SK-N-SH (cell line): ENCODE measurements around the gene C1QL1. TPM values are rescaled to one million over a fixed set of nuclear protein-coding genes. Genes with fewer than 3 reads are reported as not detected.

Experiments
- CTCF ChIA-PET: fragments of 300-600, 350-600 bp; formaldehyde crosslinking; extraction: SDS; loops from one replicate; lab custom pipeline; 2021; lab: Yijun Ruan, JAX
- POLR2A ChIA-PET: fragments of 350-600 bp; sonication (Branson Sonifier 250); formaldehyde crosslinking; extraction: SDS; loops from one replicate; lab custom pipeline; 2020; ENCODE audit warnings: antibody characterized with exemption, inconsistent platforms; lab: Yijun Ruan, JAX
- DNase-seq: peaks from one replicate; pipeline ENCODE4 v3.0.0; 2012
- H2AFZ ChIP-seq: fragments of 200-600 bp; sonication (generic); 2 replicates; pipeline ENCODE4 v1.8.1; 2016; ENCODE audit warnings: antibody characterized with exemption, mild to moderate bottlenecking, low read depth
- H3F3A ChIP-seq: fragments of 200-600 bp; sonication (generic); replicated peaks from 2 replicates; pipeline ENCODE3; 2016; ENCODE audit warnings: antibody characterized with exemption, mild to moderate bottlenecking; ENCODE audit not compliant: insufficient read depth
- H3K27ac ChIP-seq, 2 experiments: fragments of 200-500 bp in 1 of 2; fragments of 200-600 bp in 1 of 2; sonication (Bioruptor generic) in 1 of 2; sonication (generic), shearing (Covaris generic) in 1 of 2; 2 replicates each; pipeline versions ENCODE4 v1.5.1 to v1.6.1; 2014 to 2016; ENCODE audit warnings: low read depth in 2 of 2, inconsistent platforms in 1 of 2, low read length in 1 of 2, mild to moderate bottlenecking in 1 of 2, mixed read lengths in 1 of 2
- H3K27me3 ChIP-seq: fragments of 200-600 bp; sonication (generic), shearing (Covaris generic); 2 replicates; pipeline ENCODE4 v1.6.1; 2016; ENCODE audit warnings: mixed run types; ENCODE audit not compliant: insufficient read depth
- H3K36me3 ChIP-seq, 2 experiments: fragments of 200-500 bp in 1 of 2; fragments of 200-600 bp in 1 of 2; sonication (Bioruptor generic) in 1 of 2; sonication (generic) in 1 of 2; replicated peaks in 1 of 2; 2 replicates each; pipeline versions ENCODE3 to v1.5.1; 2014 to 2016; ENCODE audit warnings: low read length in 1 of 2, mild to moderate bottlenecking in 1 of 2; ENCODE audit not compliant: insufficient read depth in 2 of 2, control insufficient read depth in 1 of 2
- H3K4me1 ChIP-seq, 2 experiments: fragments of 200-500 bp in 1 of 2; fragments of 200-600 bp in 1 of 2; sonication (Bioruptor generic) in 1 of 2; sonication (generic), shearing (Covaris generic) in 1 of 2; 2 replicates each; pipeline versions ENCODE4 v1.5.1 to v1.6.1; 2014 to 2016; ENCODE audit warnings: low read depth in 1 of 2, low read length in 1 of 2, mixed run types in 1 of 2; ENCODE audit not compliant: insufficient read depth in 2 of 2, control insufficient read depth in 1 of 2
- H3K4me2 ChIP-seq: fragments of 200-600 bp; sonication (generic), shearing (Covaris generic); 2 replicates; pipeline ENCODE4 v1.6.1; 2017; ENCODE audit warnings: mixed run types
- H3K4me3 ChIP-seq, 2 experiments: fragments of 200-500 bp in 1 of 2; fragments of 200-600 bp in 1 of 2; sonication (Bioruptor generic) in 1 of 2; sonication (generic), shearing (Covaris generic) in 1 of 2; 2 replicates each; pipeline versions ENCODE4 v1.5.1 to v1.8.1; 2014 to 2016; ENCODE audit warnings: low read depth in 2 of 2, inconsistent platforms in 1 of 2, low read length in 1 of 2, mild to moderate bottlenecking in 1 of 2, mixed read lengths in 1 of 2, moderate library complexity in 1 of 2
- H3K79me2 ChIP-seq: fragments of 200-600 bp; sonication (generic); 2 replicates; pipeline ENCODE4 v1.8.1; 2017; ENCODE audit warnings: mild to moderate bottlenecking; ENCODE audit not compliant: insufficient read depth
- H3K9ac ChIP-seq: fragments of 200-600 bp; sonication (generic); 2 replicates; pipeline ENCODE4 v1.6.1; 2017; ENCODE audit warnings: mixed run types
- H3K9me2 ChIP-seq: fragments of 200-600 bp; sonication (generic); 2 replicates; pipeline ENCODE4 v1.6.1; 2017; ENCODE audit warnings: mixed run types
- H3K9me3 ChIP-seq: fragments of 200-600 bp; sonication (generic); 2 replicates; pipeline ENCODE4 v1.6.1; 2017; ENCODE audit warnings: mixed run types, mild to moderate bottlenecking, moderate library complexity
- H4K20me1 ChIP-seq: fragments of 200-600 bp; sonication (generic); 2 replicates; pipeline ENCODE4 v1.6.1; 2017; ENCODE audit warnings: mild to moderate bottlenecking, mixed run types; ENCODE audit not compliant: insufficient read depth
- CHD2 ChIP-seq: fragments of 150-350 bp; IDR thresholded peaks from 2 replicates; pipeline ENCODE4 v1.6.1; 2018; ENCODE audit warnings: low read length; ENCODE audit not compliant: partially characterized antibody
- ELF1 ChIP-seq: IDR thresholded peaks from 2 replicates; pipeline ENCODE4 v1.4.0; 2012
- EP300 ChIP-seq, 2 experiments: IDR thresholded peaks; 2 replicates each; pipeline versions ENCODE4 v1.4.0 to v1.6.1; 2012; ENCODE audit warnings: borderline replicate concordance in 1 of 2, low read depth in 1 of 2, low read length in 1 of 2
- EZH2phosphoT487 ChIP-seq: fragments of 200-600 bp; sonication (generic); IDR thresholded peaks from 2 replicates; pipeline ENCODE4 v1.6.1; 2017; ENCODE audit warnings: low read depth, mixed run types, mild to moderate bottlenecking, antibody characterized with exemption, moderate library complexity, borderline replicate concordance
- FOSL2 ChIP-seq: IDR thresholded peaks from 2 replicates; pipeline ENCODE4 v1.4.0; 2012; ENCODE audit warnings: low read depth, mild to moderate bottlenecking, moderate library complexity, borderline replicate concordance
- GATA2 ChIP-seq: sonication (generic); formaldehyde crosslinking; IDR thresholded peaks from 2 replicates; pipeline ENCODE4 v1.5.0; 2020; ENCODE audit warnings: mild to moderate bottlenecking, missing genetic modification reagents
- MEF2A ChIP-seq: IDR thresholded peaks from 2 replicates; pipeline ENCODE4 v1.4.0; 2012; ENCODE audit warnings: low read depth, borderline replicate concordance
- MXI1 ChIP-seq: IDR thresholded peaks from 2 replicates; pipeline ENCODE4 v1.6.1; 2012; ENCODE audit warnings: mild to moderate bottlenecking, low read depth, low read length, improper control_type of control experiment
- RAD21 ChIP-seq: IDR thresholded peaks from 2 replicates; pipeline ENCODE4 v1.6.1; 2012; ENCODE audit warnings: mild to moderate bottlenecking, low read length
- RCOR1 ChIP-seq: fragments of 150-350 bp; IDR thresholded peaks from 2 replicates; pipeline ENCODE4 v1.6.1; 2017; ENCODE audit warnings: antibody characterized with exemption, low read length
- RFX5 ChIP-seq: IDR thresholded peaks from 2 replicates; pipeline ENCODE4 v1.6.1; 2012; ENCODE audit warnings: mild to moderate bottlenecking, improper control_type of control experiment, low read length
- RXRA ChIP-seq: IDR thresholded peaks from 2 replicates; pipeline ENCODE4 v1.4.0; 2012; ENCODE audit warnings: low read depth, mild to moderate bottlenecking, borderline replicate concordance
- SIN3A ChIP-seq: IDR thresholded peaks from 2 replicates; pipeline ENCODE4 v1.6.1; 2012; ENCODE audit warnings: low read depth, mild to moderate bottlenecking, low read length, moderate library complexity, borderline replicate concordance
- SMC3 ChIP-seq: IDR thresholded peaks from 2 replicates; pipeline ENCODE4 v1.6.1; 2012; ENCODE audit warnings: low read depth, low read length, improper control_type of control experiment
- TAF1 ChIP-seq: IDR thresholded peaks from 2 replicates; pipeline ENCODE4 v1.6.1; 2012; ENCODE audit warnings: low read depth, mild to moderate bottlenecking, low read length, moderate library complexity, borderline replicate concordance
- TCF12 ChIP-seq: IDR thresholded peaks from 2 replicates; pipeline ENCODE4 v1.4.0; 2012
- TEAD4 ChIP-seq: IDR thresholded peaks from 2 replicates; pipeline ENCODE4 v1.4.0; 2012; ENCODE audit warnings: mild to moderate bottlenecking, borderline replicate concordance; ENCODE audit not compliant: insufficient read depth
- WGBS: methylation state at CpG from one replicate; pipeline ENCODE4 v1.1.6; 2017; ENCODE audit warnings: low lambda C conversion rate; 5-methylcytosine and 5-hydroxymethylcytosine counted together
- polyA plus RNA-seq, 3 experiments: library from polyadenylated mRNA; depleted of rRNA; stranded (reverse); fragments of >200 nt; gene quantifications; 2 replicates each; pipeline ENCODE4 v1.2.3, GENCODE V29; 2012
- TF ChIP-seq, protein P1 (sequence below): IDR thresholded peaks from 2 replicates; pipeline ENCODE4; 2012
- TF ChIP-seq, protein P2 (sequence below): fragments of 200-600 bp; sonication (generic); IDR thresholded peaks from 2 replicates; pipeline ENCODE4 v1.6.1; 2017; ENCODE audit warnings: antibody characterized with exemption, mild to moderate bottlenecking, moderate library complexity
- TF ChIP-seq, protein P3 (sequence below): IDR thresholded peaks from 2 replicates; pipeline ENCODE4 v1.4.0; 2012; ENCODE audit warnings: low read depth
- TF ChIP-seq, protein P4 (sequence below): fragments of 150-350 bp; IDR thresholded peaks from 2 replicates; pipeline ENCODE4 v1.6.1; 2016; ENCODE audit warnings: mild to moderate bottlenecking, low read depth, low read length

The C1QL1 gene
- polyA plus RNA-seq, 1 of the 3 experiments (the other 2 are of a cell fraction) = 11.9 TPM

GRCh38 chr17:44927696-44928095, 40.4 kb downstream of the C1QL1 start:
- POLR2A ChIA-PET = interaction anchor here (0.9 kb wide), 1 partner anchor 9 kb away, joined by 3 read pairs; no protein-coding TSS in a partner anchor
- TF ChIP-seq TEAD4 = no peak
- no peak for TF ChIP-seq TAF1
- no peak for TF ChIP-seq RCOR1
- TF ChIP-seq SIN3A = no peak
- TF ChIP-seq, protein P1, sequence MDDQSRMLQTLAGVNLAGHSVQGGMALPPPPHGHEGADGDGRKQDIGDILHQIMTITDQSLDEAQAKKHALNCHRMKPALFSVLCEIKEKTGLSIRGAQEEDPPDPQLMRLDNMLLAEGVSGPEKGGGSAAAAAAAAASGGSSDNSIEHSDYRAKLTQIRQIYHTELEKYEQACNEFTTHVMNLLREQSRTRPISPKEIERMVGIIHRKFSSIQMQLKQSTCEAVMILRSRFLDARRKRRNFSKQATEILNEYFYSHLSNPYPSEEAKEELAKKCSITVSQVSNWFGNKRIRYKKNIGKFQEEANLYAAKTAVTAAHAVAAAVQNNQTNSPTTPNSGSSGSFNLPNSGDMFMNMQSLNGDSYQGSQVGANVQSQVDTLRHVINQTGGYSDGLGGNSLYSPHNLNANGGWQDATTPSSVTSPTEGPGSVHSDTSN = no peak
- TF ChIP-seq RAD21 = no peak
- TF ChIP-seq EZH2phosphoT487 = no peak
- TF ChIP-seq TCF12 = no peak
- TF ChIP-seq EP300 (IDR thresholded peaks at IDR 0.05; ENCODE audit: borderline replicate concordance in 1 of 2, low read depth in 1 of 2, low read length in 1 of 2) = no peak
- TF ChIP-seq GATA2 (CRISPR knock-in tag) = no peak
- no peak for TF ChIP-seq MXI1
- no peak for TF ChIP-seq MEF2A
- CTCF ChIA-PET = interaction anchor here (2.4 to 17.2 kb wide), 2 partner anchors 93 to 171 kb away, joined by 8 to 433 read pairs; no protein-coding TSS in a partner anchor

DNA sequence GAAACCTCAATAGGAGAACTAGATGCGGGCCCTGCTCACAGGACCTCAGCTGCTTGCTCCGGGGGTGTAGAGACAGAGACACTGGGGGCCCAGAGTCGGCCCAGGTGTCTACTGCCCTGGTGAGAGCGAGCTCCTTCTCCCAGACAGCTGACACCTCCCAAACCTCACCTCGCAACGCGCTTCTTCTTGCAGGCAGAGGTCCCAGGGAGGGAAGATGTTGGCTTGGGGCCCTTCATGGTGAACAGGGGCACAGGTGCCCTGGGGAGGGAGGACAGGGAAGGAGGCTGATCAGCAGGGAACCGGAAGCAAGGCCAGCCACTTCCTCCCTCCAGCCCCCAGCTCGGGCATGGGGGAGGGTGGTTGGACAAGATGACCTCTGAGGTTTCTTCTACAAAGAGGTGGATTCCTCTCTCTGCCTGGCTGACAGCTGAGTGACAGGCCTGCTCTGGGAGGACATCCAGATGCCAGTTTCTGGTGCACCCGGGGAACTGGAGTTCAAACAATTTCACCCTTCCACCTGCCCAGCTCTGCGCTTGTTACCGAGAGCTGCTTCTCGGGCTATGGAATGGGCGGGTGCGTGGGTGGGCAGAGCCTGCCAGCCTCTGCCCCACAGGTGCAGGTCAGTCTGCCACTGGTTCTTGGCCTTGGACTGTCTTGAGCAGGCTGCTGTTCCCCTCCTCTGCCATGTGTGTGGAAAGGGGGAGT, 41.1 kb downstream of the C1QL1 start:
- H3F3A ChIP-seq = peaks cover 10% of the 10 kb centered on the region
- no peaks in the 10 kb centered on the region for H4K20me1 ChIP-seq
- no peak for DNase-seq
- H3K27me3 ChIP-seq = no peaks in the 10 kb centered on the region
- no peak overlapping the region for H2AFZ ChIP-seq
- H3K36me3 ChIP-seq = peaks cover 7 to 41% of the 10 kb centered on the region in 2 experiments
- peaks cover 0 to 41% of the 10 kb centered on the region in 2 experiments; a peak in 1 of 4 replicates for H3K4me1 ChIP-seq
- H3K9me3 ChIP-seq = no peaks in the 10 kb centered on the region
- H3K79me2 ChIP-seq = no peaks in the 10 kb centered on the region; the same call in 1 of the 2 replicates
- no peak overlapping the region for H3K4me2 ChIP-seq
- ChIA-PET CTCF (interaction anchor here (0.7 to 17.2 kb wide), 6 partner anchors 17 to 344 kb away, joined by 3 to 433 read pairs (median 6); partner anchors contain the start of gene ACBD4), POLR2A (interaction anchor here (0.9 kb wide), 1 partner anchor 10 kb away, joined by 3 read pairs; no protein-coding TSS in a partner anchor)
- 94% methylated on average over 14 of the region's 15 CpGs for WGBS
- no peak overlapping the region for H3K27ac ChIP-seq
- H3K9ac ChIP-seq = no peak overlapping the region
- no peaks in the 10 kb centered on the region for H3K9me2 ChIP-seq
- no peak overlapping the region for H3K4me3 ChIP-seq
- TF ChIP-seq TCF12 (no peak), RFX5 (no peak), RAD21 (no peak), CHD2 (no peak), RXRA (no peak), SMC3 (no peak), ELF1 (no peak), FOSL2 (no peak), EZH2phosphoT487 (no peak)
- TF ChIP-seq, protein P2, sequence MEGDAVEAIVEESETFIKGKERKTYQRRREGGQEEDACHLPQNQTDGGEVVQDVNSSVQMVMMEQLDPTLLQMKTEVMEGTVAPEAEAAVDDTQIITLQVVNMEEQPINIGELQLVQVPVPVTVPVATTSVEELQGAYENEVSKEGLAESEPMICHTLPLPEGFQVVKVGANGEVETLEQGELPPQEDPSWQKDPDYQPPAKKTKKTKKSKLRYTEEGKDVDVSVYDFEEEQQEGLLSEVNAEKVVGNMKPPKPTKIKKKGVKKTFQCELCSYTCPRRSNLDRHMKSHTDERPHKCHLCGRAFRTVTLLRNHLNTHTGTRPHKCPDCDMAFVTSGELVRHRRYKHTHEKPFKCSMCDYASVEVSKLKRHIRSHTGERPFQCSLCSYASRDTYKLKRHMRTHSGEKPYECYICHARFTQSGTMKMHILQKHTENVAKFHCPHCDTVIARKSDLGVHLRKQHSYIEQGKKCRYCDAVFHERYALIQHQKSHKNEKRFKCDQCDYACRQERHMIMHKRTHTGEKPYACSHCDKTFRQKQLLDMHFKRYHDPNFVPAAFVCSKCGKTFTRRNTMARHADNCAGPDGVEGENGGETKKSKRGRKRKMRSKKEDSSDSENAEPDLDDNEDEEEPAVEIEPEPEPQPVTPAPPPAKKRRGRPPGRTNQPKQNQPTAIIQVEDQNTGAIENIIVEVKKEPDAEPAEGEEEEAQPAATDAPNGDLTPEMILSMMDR = no peak
- TF ChIP-seq, protein P3, sequence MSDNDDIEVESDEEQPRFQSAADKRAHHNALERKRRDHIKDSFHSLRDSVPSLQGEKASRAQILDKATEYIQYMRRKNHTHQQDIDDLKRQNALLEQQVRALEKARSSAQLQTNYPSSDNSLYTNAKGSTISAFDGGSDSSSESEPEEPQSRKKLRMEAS = no peak
- TF ChIP-seq, protein P1 = no peak
- TF ChIP-seq, protein P4, sequence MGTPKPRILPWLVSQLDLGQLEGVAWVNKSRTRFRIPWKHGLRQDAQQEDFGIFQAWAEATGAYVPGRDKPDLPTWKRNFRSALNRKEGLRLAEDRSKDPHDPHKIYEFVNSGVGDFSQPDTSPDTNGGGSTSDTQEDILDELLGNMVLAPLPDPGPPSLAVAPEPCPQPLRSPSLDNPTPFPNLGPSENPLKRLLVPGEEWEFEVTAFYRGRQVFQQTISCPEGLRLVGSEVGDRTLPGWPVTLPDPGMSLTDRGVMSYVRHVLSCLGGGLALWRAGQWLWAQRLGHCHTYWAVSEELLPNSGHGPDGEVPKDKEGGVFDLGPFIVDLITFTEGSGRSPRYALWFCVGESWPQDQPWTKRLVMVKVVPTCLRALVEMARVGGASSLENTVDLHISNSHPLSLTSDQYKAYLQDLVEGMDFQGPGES = no peak

More at GRCh38 chr17:44927696-44928095, 40.4 kb downstream of the C1QL1 start:
- Histone ChIP-seq H3K4me2 (no peak overlapping the region), H3K36me3 (peaks cover 7 to 41% of the 10 kb centered on the region in 2 experiments), H3F3A (peaks cover 10% of the 10 kb centered on the region), H3K27ac (no peak overlapping the region), H3K9ac (no peak overlapping the region), H3K79me2 (no peaks in the 10 kb centered on the region; the same call in 1 of the 2 replicates), H3K4me3 (no peak overlapping the region), H3K9me2 (no peaks in the 10 kb centered on the region), H3K9me3 (no peaks in the 10 kb centered on the region), H2AFZ (no peak overlapping the region), H3K4me1 (peaks cover 0 to 37% of the 10 kb centered on the region in 2 experiments; a peak in 1 of 4 replicates), H4K20me1 (no peaks in the 10 kb centered on the region), H3K27me3 (no peaks in the 10 kb centered on the region)
- DNase-seq = no peak
- WGBS = no CpG with 5 or more reads among the region's 3 CpGs
